Stimulated activated naive B cell treated with anti-CD40 and anti-IgM and Interleukin-4, amounts not matched to agents 10 μg/mL and 1 μg/mL and 100 μg/mL, for 72 hours (primary cell): ENCODE data around the gene GUSB.

Experiments
- ATAC-seq, 2 donors: fragments of 150-1000 bp; cut with Tn5 transposase; replicated peaks; 2 replicates each; pipeline ENCODE4 v1.10.0; 2021; ENCODE audit warnings: moderate library complexity in 1 of 2
- DNase-seq: peaks from one replicate; pipeline ENCODE4 v3.0.0; 2021
- H3K27ac Mint-ChIP-seq: one replicate; pipeline ENCODE4 v1.8.0; 2022; ENCODE audit warnings: mild to moderate bottlenecking, mixed read lengths
- H3K27me3 Mint-ChIP-seq, 2 donors: one replicate each; pipeline ENCODE4 v1.8.0; 2022; ENCODE audit warnings: mixed read lengths in 2 of 2
- H3K36me3 Mint-ChIP-seq, 2 donors: one replicate each; pipeline ENCODE4 v1.8.0; 2022; ENCODE audit warnings: mixed read lengths in 2 of 2, mild to moderate bottlenecking in 1 of 2
- H3K4me1 Mint-ChIP-seq, 2 donors: one replicate each; pipeline ENCODE4 v1.8.0; 2022; ENCODE audit warnings: mixed read lengths in 2 of 2, mild to moderate bottlenecking in 1 of 2
- H3K4me3 Mint-ChIP-seq, 2 donors: one replicate each; pipeline ENCODE4 v1.8.0; 2022; ENCODE audit warnings: mild to moderate bottlenecking in 2 of 2, mixed read lengths in 2 of 2, moderate library complexity in 1 of 2
- H3K9me3 Mint-ChIP-seq, 2 donors: one replicate each; pipeline ENCODE4 v1.8.0; 2022; ENCODE audit warnings: mixed read lengths in 2 of 2, mild to moderate bottlenecking in 1 of 2

The GUSB gene

GRCh38 chr7:65931685-65932084 lies 50.3 kb downstream of the GUSB start:
- Mint-ChIP-seq H3K27ac (no peak overlapping the region), H3K4me3 (no peak overlapping the region), H3K36me3 (peaks cover 11 to 29% of the 10 kb centered on the region in 2 donors), H3K4me1 (peaks cover 12 to 41% of the 10 kb centered on the region in 2 donors), H3K27me3 (no peaks in the 10 kb centered on the region), H3K9me3 (no peaks in the 10 kb centered on the region)
- ATAC-seq (no peak), DNase-seq (no peak)

GRCh38 chr7:65927489-65928448 lies 54.2 kb downstream of the GUSB start:
- Mint-ChIP-seq H3K4me3 (no peak overlapping the region), H3K27ac (no peak overlapping the region), H3K36me3 (peaks cover 11 to 24% of the 10 kb centered on the region in 2 donors), H3K27me3 (no peaks in the 10 kb centered on the region), H3K4me1 (peaks cover 16 to 35% of the 10 kb centered on the region in 2 donors), H3K9me3 (no peaks in the 10 kb centered on the region)
- DNase-seq (no peak), ATAC-seq (no peak)

- H3K4me3 Mint-ChIP-seq, result no peak overlapping the region
- H3K36me3 Mint-ChIP-seq, result peaks cover 12 to 19% of the 10 kb centered on the region in 2 donors
- peaks cover 12 to 26% of the 10 kb centered on the region in 2 donors for H3K4me1 Mint-ChIP-seq
- DNase-seq, result no peak
- H3K9me3 Mint-ChIP-seq, result no peaks in the 10 kb centered on the region
- H3K27ac Mint-ChIP-seq, result no peak overlapping the region
- no peaks in the 10 kb centered on the region for H3K27me3 Mint-ChIP-seq
- ATAC-seq, result no peak
Measured at GRCh38 chr7:65926588-65926987, 55.4 kb downstream of the GUSB start.

GRCh38 chr7:65925040-65925439 lies 57.0 kb downstream of the GUSB start:
- Mint-ChIP-seq H3K9me3 (no peaks in the 10 kb centered on the region), H3K27me3 (no peaks in the 10 kb centered on the region), H3K36me3 (peaks cover 17 to 26% of the 10 kb centered on the region in 2 donors), H3K27ac (no peak overlapping the region), H3K4me3 (no peak overlapping the region), H3K4me1 (peaks cover 10 to 24% of the 10 kb centered on the region in 2 donors)
- ATAC-seq (no peak), DNase-seq (no peak)

- no peak overlapping the region for H3K4me3 Mint-ChIP-seq
- H3K4me1 Mint-ChIP-seq, result peaks cover 11 to 25% of the 10 kb centered on the region in 2 donors
- ATAC-seq, result no peak
- H3K36me3 Mint-ChIP-seq, result peaks cover 19 to 28% of the 10 kb centered on the region in 2 donors
- no peak overlapping the region for H3K27ac Mint-ChIP-seq
- no peak for DNase-seq
- H3K9me3 Mint-ChIP-seq, result no peaks in the 10 kb centered on the region
- no peaks in the 10 kb centered on the region for H3K27me3 Mint-ChIP-seq
Measured at GRCh38 chr7:65924193-65924592, 57.8 kb downstream of the GUSB start.

GRCh38 chr7:65923316-65923715 lies 58.7 kb downstream of the GUSB start:
- DNase-seq (no peak), ATAC-seq (no peak)
- Mint-ChIP-seq H3K27me3 (no peaks in the 10 kb centered on the region), H3K9me3 (no peaks in the 10 kb centered on the region), H3K27ac (no peak overlapping the region), H3K4me1 (peaks cover 11 to 17% of the 10 kb centered on the region in 2 donors), H3K4me3 (no peak overlapping the region), H3K36me3 (peaks cover 19 to 31% of the 10 kb centered on the region in 2 donors)

GRCh38 chr7:65915921-65916657 lies 65.9 kb downstream of the GUSB start:
- H3K9me3 Mint-ChIP-seq, result no peaks in the 10 kb centered on the region
- no peak for DNase-seq
- peak; percentile 79 to 80 for ATAC-seq

GRCh38 chr7:65912237-65912636 lies 69.8 kb downstream of the GUSB start:
- peaks cover 0 to 5% of the 10 kb centered on the region in 2 donors for H3K36me3 Mint-ChIP-seq
- no peak for DNase-seq
- no peaks in the 10 kb centered on the region for H3K27me3 Mint-ChIP-seq
- no peaks in the 10 kb centered on the region for H3K9me3 Mint-ChIP-seq
- no peak overlapping the region for H3K4me3 Mint-ChIP-seq
- H3K4me1 Mint-ChIP-seq, result peaks cover 10 to 20% of the 10 kb centered on the region in 2 donors
- ATAC-seq, result no peak
- no peak overlapping the region for H3K27ac Mint-ChIP-seq

More at GRCh38 chr7:65915921-65916657, 65.9 kb downstream of the GUSB start:
- Mint-ChIP-seq H3K27me3 (no peaks in the 10 kb centered on the region), H3K36me3 (peaks cover 8 to 17% of the 10 kb centered on the region in 2 donors), H3K27ac (no peak overlapping the region), H3K4me1 (peaks cover 18 to 34% of the 10 kb centered on the region in 2 donors), H3K4me3 (no peak overlapping the region)
